Measurements from ENCODE around the gene PDIK1L. TPM values are rescaled to one million over a fixed set of nuclear protein-coding genes. Genes with fewer than 3 reads are reported as not detected.
A peak's percentile ranks its signal among the peaks of the same experiment; 100 is the strongest.

Gene PDIK1L
- total RNA-seq, 2 donors from 2014 or later, result 7.1 to 7.3 TPM

DNA sequence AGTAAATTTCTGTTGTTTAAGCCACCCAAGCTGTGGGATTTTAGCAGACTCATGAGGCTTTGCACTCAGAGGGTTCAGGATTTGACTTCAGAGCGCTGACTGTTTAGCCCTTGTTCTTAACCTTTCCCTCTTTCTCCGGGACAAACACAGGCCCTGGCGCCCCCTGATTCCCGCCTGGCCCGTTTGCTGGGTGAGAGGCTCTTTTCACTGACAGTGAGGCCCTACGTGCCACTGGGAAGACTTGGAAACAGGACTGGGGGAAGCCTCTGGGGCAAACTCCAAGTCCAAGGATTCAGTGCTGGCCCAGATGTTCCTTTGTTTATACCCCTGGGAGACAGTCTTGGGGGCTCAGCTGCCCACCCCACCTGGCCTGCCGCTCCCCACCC, 32.5 kb upstream of the PDIK1L start:
- peak; percentile 61 for DNase-seq
- peaks cover 28% of the 10 kb centered on the region for H3K4me1 Mint-ChIP-seq
- no peak overlapping the region for H3K4me3 ChIP-seq (ENCODE audit: low read length)
- no peaks in the 10 kb centered on the region for H3K9me3 ChIP-seq (ENCODE audit: control insufficient read depth, low read length)
- H3K27me3 ChIP-seq (ENCODE audit: control insufficient read depth, insufficient read depth, low read length, poor library complexity, severe bottlenecking), result no peaks in the 10 kb centered on the region
- no peak overlapping the region for H3K4me3 Mint-ChIP-seq
- no peaks in the 10 kb centered on the region for H3K36me3 Mint-ChIP-seq (ENCODE audit: low read depth)
- peaks cover under 1% of the 10 kb centered on the region for H3K27me3 Mint-ChIP-seq (ENCODE audit: insufficient read depth)
- H3K4me1 ChIP-seq (ENCODE audit: control insufficient read depth, insufficient read depth, low read length), result peaks cover 7% of the 10 kb centered on the region
- H3K27ac ChIP-seq (ENCODE audit: low read depth, low read length), result no peak overlapping the region
- no peak overlapping the region for H3K9ac ChIP-seq (ENCODE audit: extremely low read depth, low read length, poor library complexity, severe bottlenecking)
- H3K36me3 ChIP-seq (ENCODE audit: control insufficient read depth, insufficient read depth, low read length), result no peaks in the 10 kb centered on the region
- H3K9me3 Mint-ChIP-seq, result no peaks in the 10 kb centered on the region
- peak overlapping the region; percentile 88 for H3K27ac Mint-ChIP-seq
- TF ChIP-seq, protein P1, sequence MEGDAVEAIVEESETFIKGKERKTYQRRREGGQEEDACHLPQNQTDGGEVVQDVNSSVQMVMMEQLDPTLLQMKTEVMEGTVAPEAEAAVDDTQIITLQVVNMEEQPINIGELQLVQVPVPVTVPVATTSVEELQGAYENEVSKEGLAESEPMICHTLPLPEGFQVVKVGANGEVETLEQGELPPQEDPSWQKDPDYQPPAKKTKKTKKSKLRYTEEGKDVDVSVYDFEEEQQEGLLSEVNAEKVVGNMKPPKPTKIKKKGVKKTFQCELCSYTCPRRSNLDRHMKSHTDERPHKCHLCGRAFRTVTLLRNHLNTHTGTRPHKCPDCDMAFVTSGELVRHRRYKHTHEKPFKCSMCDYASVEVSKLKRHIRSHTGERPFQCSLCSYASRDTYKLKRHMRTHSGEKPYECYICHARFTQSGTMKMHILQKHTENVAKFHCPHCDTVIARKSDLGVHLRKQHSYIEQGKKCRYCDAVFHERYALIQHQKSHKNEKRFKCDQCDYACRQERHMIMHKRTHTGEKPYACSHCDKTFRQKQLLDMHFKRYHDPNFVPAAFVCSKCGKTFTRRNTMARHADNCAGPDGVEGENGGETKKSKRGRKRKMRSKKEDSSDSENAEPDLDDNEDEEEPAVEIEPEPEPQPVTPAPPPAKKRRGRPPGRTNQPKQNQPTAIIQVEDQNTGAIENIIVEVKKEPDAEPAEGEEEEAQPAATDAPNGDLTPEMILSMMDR (conservative IDR thresholded peaks at IDR 0.05), result no peak
- WGBS, 2 experiments (ENCODE audit: insufficient coverage in 1 of 2, insufficient read length in 1 of 2), result 72 to 73% methylated on average over 3 to 7 of the region's 7 CpGs

DNA sequence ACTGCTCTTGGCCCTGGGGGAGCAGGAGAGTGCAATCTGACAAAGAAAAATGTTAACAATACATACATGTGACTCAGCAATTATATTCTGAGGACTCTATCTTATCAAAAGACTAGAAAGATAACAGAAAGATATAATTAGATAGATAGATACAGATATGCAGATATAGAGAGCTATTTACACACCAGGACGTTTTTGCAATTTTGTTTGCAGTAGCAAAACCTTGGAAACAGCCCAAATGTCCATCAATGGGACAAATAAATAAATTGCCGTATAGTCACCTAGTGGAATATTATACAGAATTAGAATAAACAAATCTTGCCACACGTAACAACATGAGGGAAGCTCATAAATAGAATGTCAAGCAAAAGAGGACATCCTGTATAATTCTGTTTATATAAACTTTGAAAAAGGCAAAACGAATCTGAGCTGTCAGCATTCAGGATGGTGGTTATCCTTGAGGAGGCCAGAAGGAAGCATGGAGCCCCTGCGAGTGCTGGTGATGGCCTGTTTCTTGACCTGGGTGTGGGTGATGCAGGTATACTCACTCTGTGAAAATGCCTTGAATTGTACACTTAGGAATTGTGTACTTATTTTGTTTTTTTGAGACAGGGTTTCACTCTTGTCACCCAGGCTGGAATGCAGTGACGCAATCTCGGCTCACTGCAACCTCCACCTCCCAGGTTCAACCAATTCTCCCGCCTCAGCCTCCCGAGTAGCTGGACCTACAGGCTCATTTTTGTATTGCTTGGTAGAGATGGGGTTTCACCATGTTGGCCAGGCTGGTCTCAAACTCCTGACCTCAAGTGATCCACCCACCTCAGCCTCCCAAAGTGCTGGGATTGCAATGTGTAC, 31.4 kb upstream of the PDIK1L start:
- no peak overlapping the region for H3K27ac ChIP-seq (ENCODE audit: low read depth, low read length)
- H3K9ac ChIP-seq (ENCODE audit: extremely low read depth, low read length, poor library complexity, severe bottlenecking), result no peak overlapping the region
- peak overlapping the region; percentile 88 for H3K27ac Mint-ChIP-seq
- H3K9me3 Mint-ChIP-seq, result no peaks in the 10 kb centered on the region
- no peaks in the 10 kb centered on the region for H3K27me3 ChIP-seq (ENCODE audit: control insufficient read depth, insufficient read depth, low read length, poor library complexity, severe bottlenecking)
- no peaks in the 10 kb centered on the region for H3K36me3 Mint-ChIP-seq (ENCODE audit: low read depth)
- H3K27me3 Mint-ChIP-seq (ENCODE audit: insufficient read depth), result peaks cover 3% of the 10 kb centered on the region
- H3K4me1 Mint-ChIP-seq, result peaks cover 28% of the 10 kb centered on the region
- H3K36me3 ChIP-seq (ENCODE audit: control insufficient read depth, insufficient read depth, low read length), result no peaks in the 10 kb centered on the region
- H3K4me1 ChIP-seq (ENCODE audit: control insufficient read depth, insufficient read depth, low read length), result peaks cover 7% of the 10 kb centered on the region
- WGBS, 2 experiments (ENCODE audit: insufficient coverage in 1 of 2, insufficient read length in 1 of 2), result 90 to 91% methylated on average over 7 to 9 of the region's 9 CpGs
- no peak overlapping the region for H3K4me3 ChIP-seq (ENCODE audit: low read length)
- H3K9me3 ChIP-seq (ENCODE audit: control insufficient read depth, low read length), result no peaks in the 10 kb centered on the region
- H3K4me3 Mint-ChIP-seq, result no peak overlapping the region
- DNase-seq, result no peak
- TF ChIP-seq, protein P1 (conservative IDR thresholded peaks at IDR 0.05), result no peak

DNA sequence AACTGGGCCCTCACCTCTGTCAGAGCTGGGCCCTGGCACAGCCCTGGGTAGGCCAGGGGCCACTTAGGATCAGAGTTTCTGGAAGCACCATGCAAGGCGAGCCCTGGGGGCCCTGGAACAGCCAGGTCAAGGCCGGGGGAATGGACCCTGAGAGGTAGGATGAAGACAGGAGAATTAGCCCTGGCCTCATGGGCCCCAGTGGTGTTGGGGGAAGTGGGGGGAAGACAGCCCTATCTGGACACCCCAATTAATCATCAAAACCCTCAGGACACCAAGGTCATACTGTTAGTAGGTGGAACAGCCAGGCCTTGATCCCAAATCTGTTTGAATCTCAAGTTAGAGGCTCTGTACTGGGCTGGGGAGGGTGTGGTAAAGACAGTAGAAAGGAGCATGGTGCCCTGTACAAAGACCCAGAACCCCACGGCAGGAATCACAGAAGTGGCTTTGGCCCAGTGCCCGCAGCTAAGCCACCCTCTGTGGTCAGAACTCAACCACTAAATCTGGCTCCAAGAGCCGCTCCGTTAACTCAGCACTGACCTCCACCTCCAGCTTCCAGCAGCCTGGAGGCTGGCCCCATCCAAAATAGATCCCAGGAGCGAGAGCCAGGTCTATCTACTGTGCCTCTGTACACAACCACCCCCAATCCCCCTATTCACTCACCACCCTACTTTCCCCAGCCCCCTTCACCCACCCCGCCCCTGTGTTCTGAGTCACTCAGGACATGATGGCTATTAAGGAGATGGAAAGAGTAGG, 30.2 kb upstream of the PDIK1L start:
- H3K9ac ChIP-seq (ENCODE audit: extremely low read depth, low read length, poor library complexity, severe bottlenecking), result no peak overlapping the region
- Mint-ChIP-seq H3K9me3 (no peaks in the 10 kb centered on the region), H3K4me3 (no peak overlapping the region), H3K27ac (no peak overlapping the region), H3K4me1 (peaks cover 28% of the 10 kb centered on the region), H3K27me3 (ENCODE audit: insufficient read depth) (peaks cover 3% of the 10 kb centered on the region), H3K36me3 (ENCODE audit: low read depth) (no peaks in the 10 kb centered on the region)
- H3K4me3 ChIP-seq (ENCODE audit: low read length), result no peak overlapping the region
- H3K27me3 ChIP-seq (ENCODE audit: control insufficient read depth, insufficient read depth, low read length, poor library complexity, severe bottlenecking), result no peaks in the 10 kb centered on the region
- no peak for DNase-seq
- WGBS, 2 experiments (ENCODE audit: insufficient coverage in 1 of 2, insufficient read length in 1 of 2), result 93 to 100% methylated on average over 2 to 7 of the region's 8 CpGs
- H3K27ac ChIP-seq (ENCODE audit: low read depth, low read length), result no peak overlapping the region
- peaks cover 7% of the 10 kb centered on the region for H3K4me1 ChIP-seq (ENCODE audit: control insufficient read depth, insufficient read depth, low read length)
- TF ChIP-seq, protein P1 (conservative IDR thresholded peaks at IDR 0.05), result no peak
- H3K9me3 ChIP-seq (ENCODE audit: control insufficient read depth, low read length), result no peaks in the 10 kb centered on the region
- no peaks in the 10 kb centered on the region for H3K36me3 ChIP-seq (ENCODE audit: control insufficient read depth, insufficient read depth, low read length)

All from endodermal cell (in vitro differentiated cells).